A549 treated with CpdA at 1 μM for 4 hours (cell line): ENCODE data around the gene EXOSC9. TPM values are rescaled to one million over a fixed set of nuclear protein-coding genes. Genes with fewer than 3 reads are reported as not detected.

Experiments used
- total RNA-seq: library from RNA; stranded (reverse); fragments of 200-300 nt; extraction: Qiagen RNA extraction; gene quantifications from 5 replicates; pipeline ENCODE4 v1.2.3, GENCODE V29; 2022; ENCODE audit warnings: low read depth

Gene EXOSC9, protein sequence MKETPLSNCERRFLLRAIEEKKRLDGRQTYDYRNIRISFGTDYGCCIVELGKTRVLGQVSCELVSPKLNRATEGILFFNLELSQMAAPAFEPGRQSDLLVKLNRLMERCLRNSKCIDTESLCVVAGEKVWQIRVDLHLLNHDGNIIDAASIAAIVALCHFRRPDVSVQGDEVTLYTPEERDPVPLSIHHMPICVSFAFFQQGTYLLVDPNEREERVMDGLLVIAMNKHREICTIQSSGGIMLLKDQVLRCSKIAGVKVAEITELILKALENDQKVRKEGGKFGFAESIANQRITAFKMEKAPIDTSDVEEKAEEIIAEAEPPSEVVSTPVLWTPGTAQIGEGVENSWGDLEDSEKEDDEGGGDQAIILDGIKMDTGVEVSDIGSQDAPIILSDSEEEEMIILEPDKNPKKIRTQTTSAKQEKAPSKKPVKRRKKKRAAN
- 29.9 to 39.3 TPM (median 31.1 TPM) in 5 replicates for total RNA-seq

GRCh38 chr4:121800961-121801714 lies at the start of gene EXOSC9:
EXOSC9 (plus strand) TSS chr4:121801323; CDS start chr4:121801425, 102 bp downstream.

GRCh38 chr4:121764702-121765367 lies 36.3 kb upstream of the EXOSC9 start, which contains the start of gene SMIM43:
SMIM43 (minus strand) TSS chr4:121765164; CDS start chr4:121765105, 59 bp downstream.

GRCh38 chr4:121823505-121824170 lies 22.5 kb downstream of the EXOSC9 start, which contains the start of gene CCNA2:
CCNA2 (minus strand) TSS chr4:121823883; CDS start chr4:121823628, 255 bp downstream.

Other genes with a start within 250 kb of the EXOSC9 start
- 477 to 534 TPM (median 491 TPM) in 5 replicates for gene ANXA5, start 104.3 kb upstream of the EXOSC9 start, total RNA-seq
- gene SMIM43, start 36.2 kb upstream of the EXOSC9 start, total RNA-seq: 0.32 to 0.75 TPM (median 0.40 TPM) in 5 replicates
- gene CCNA2, start 22.6 kb downstream of the EXOSC9 start, total RNA-seq: 41.5 to 49.1 TPM (median 44.5 TPM) in 5 replicates
- 12.6 to 16.9 TPM (median 13.8 TPM) in 5 replicates for gene BBS7, start 69.2 kb downstream of the EXOSC9 start, total RNA-seq
- gene TRPC3, start 150.7 kb downstream of the EXOSC9 start, total RNA-seq: 0.03 to 0.08 TPM (median 0.05 TPM) in 3 of 5 replicates, not detected in the others